Thyroid gland (tissue), 4 donors: Measurements from ENCODE around the gene ITM2A. TPM values are rescaled to one million over a fixed set of nuclear protein-coding genes. Genes with fewer than 3 reads are reported as not detected.

ENCODE experiments used
- DNase-seq, 2 donors: peaks; one replicate each; pipeline ENCODE4 v3.0.0-alpha.2; 2019
- H3K27ac ChIP-seq, 3 donors: fragments of 200-600 bp; sonication (generic); 1 replicate in 2 of 3; 2 replicates in 1 of 3; pipeline ENCODE4 v1.5.1; 2016 to 2019; ENCODE audit warnings: mild to moderate bottlenecking in 1 of 3, moderate library complexity in 1 of 3
- H3K27me3 ChIP-seq: fragments of 200-600 bp; sonication (generic); one replicate; pipeline ENCODE4 v1.5.1; 2019
- H3K36me3 ChIP-seq, 2 donors: fragments of 200-600 bp; sonication (generic); one replicate each; pipeline ENCODE4 v1.5.1; 2016 to 2019
- H3K4me1 ChIP-seq, 2 donors: fragments of 200-600 bp; sonication (generic); one replicate each; pipeline ENCODE4 v1.5.1; 2017 to 2019
- H3K4me3 ChIP-seq, 3 donors: fragments of 200-600 bp; sonication (generic); replicated peaks in 1 of 3; 1 replicate in 2 of 3; 2 replicates in 1 of 3; pipeline ENCODE4 v1.5.1; 2016; ENCODE audit warnings: mild to moderate bottlenecking in 1 of 3
- H3K9me3 ChIP-seq: fragments of 200-600 bp; sonication (generic); one replicate; pipeline ENCODE4 v1.5.1; 2017
- POLR2A ChIP-seq, 2 donors: fragments of 450-650 bp; IDR thresholded peaks; one replicate each; pipeline ENCODE4 v1.6.1; 2017; ENCODE audit warnings: antibody characterized with exemption in 2 of 2, mild to moderate bottlenecking in 2 of 2, moderate library complexity in 1 of 2
- WGBS, 2 donors: methylation state at CpG; one replicate each; pipeline ENCODE4 v1.1.5; 2017; 5-methylcytosine and 5-hydroxymethylcytosine counted together
- intact Hi-C: fragments of 100-400 bp; cut with DNase I; formaldehyde crosslinking; loops from one replicate; pipeline ENCODE4 v1.15.1; 2023
- total RNA-seq, 4 donors: library from RNA; depleted of rRNA; stranded (reverse); fragments of >200 nt; gene quantifications; one replicate each; pipeline ENCODE4 v1.2.3, GENCODE V29; 2016
- TF ChIP-seq, protein P1 (sequence below), 6 experiments: fragments of 200-600 bp in 3 of 6; fragments of 450-650 bp in 3 of 6; sonication (generic) in 3 of 6; IDR thresholded peaks; one replicate each; pipeline ENCODE4 v1.5.1; 2016 to 2019; ENCODE audit warnings: antibody characterized with exemption in 6 of 6, mild to moderate bottlenecking in 2 of 6, inconsistent platforms in 1 of 6, moderate library complexity in 1 of 6

The ITM2A gene
- total RNA-seq, 4 donors from 2014 or later: 53.9 to 91.0 (median 80.2) TPM

DNA sequence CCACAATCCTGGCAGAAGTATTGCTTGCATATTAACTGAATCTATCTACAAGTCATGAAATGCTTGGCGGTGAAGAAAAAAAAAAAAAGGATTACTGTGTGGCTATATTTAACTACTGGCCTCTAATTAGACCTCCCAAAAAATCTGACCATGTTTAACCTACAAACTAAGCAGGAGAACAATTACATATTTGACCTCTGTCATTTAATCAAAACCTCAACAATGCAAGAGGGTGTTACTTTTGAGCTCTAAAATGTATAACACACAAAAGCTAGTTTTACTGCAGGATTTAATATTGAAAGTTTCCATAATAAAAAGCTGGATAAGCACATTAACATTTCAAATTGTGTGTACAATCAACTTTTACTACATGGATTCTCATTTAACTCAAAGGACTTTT is 1.5 kb downstream of the ITM2A start:
- no peaks in the 10 kb centered on the region for H3K36me3 ChIP-seq
- H3K27ac ChIP-seq: no peak overlapping the region
- no peak for DNase-seq
- TF ChIP-seq, protein P1, sequence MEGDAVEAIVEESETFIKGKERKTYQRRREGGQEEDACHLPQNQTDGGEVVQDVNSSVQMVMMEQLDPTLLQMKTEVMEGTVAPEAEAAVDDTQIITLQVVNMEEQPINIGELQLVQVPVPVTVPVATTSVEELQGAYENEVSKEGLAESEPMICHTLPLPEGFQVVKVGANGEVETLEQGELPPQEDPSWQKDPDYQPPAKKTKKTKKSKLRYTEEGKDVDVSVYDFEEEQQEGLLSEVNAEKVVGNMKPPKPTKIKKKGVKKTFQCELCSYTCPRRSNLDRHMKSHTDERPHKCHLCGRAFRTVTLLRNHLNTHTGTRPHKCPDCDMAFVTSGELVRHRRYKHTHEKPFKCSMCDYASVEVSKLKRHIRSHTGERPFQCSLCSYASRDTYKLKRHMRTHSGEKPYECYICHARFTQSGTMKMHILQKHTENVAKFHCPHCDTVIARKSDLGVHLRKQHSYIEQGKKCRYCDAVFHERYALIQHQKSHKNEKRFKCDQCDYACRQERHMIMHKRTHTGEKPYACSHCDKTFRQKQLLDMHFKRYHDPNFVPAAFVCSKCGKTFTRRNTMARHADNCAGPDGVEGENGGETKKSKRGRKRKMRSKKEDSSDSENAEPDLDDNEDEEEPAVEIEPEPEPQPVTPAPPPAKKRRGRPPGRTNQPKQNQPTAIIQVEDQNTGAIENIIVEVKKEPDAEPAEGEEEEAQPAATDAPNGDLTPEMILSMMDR (IDR thresholded peaks at IDR 0.05): no peak
- no peak for TF ChIP-seq POLR2A (IDR thresholded peaks at IDR 0.05)
- H3K9me3 ChIP-seq: no peaks in the 10 kb centered on the region
- no peaks in the 10 kb centered on the region for H3K27me3 ChIP-seq
- WGBS, 2 donors: 50 to 72% methylated on average over 1 of the region's 1 CpG
- intact Hi-C loops: no loop called here
- H3K4me3 ChIP-seq: peak overlapping the region in 1 of 3 donors; percentile 34
- no peaks in the 10 kb centered on the region for H3K4me1 ChIP-seq

GRCh38 chrX:79364306-79364705 is 2.8 kb downstream of the ITM2A start:
- no peaks in the 10 kb centered on the region for H3K9me3 ChIP-seq
- H3K27ac ChIP-seq: no peak overlapping the region
- no peak overlapping the region for H3K4me3 ChIP-seq
- no peak for DNase-seq
- H3K4me1 ChIP-seq: no peaks in the 10 kb centered on the region
- no peaks in the 10 kb centered on the region for H3K36me3 ChIP-seq
- H3K27me3 ChIP-seq: no peaks in the 10 kb centered on the region
- intact Hi-C loops: no loop called here
- WGBS, 2 donors: 61 to 79% methylated on average over 5 of the region's 5 CpGs
- no peak for TF ChIP-seq POLR2A (IDR thresholded peaks at IDR 0.05)
- TF ChIP-seq, protein P1 (IDR thresholded peaks at IDR 0.05): no peak

- H3K27me3 ChIP-seq: no peaks in the 10 kb centered on the region
- H3K4me3 ChIP-seq: no peak overlapping the region
- DNase-seq: no peak
- intact Hi-C loops: no loop called here
- no peaks in the 10 kb centered on the region for H3K4me1 ChIP-seq
- H3K27ac ChIP-seq: no peak overlapping the region
- H3K36me3 ChIP-seq: no peaks in the 10 kb centered on the region
- WGBS, 2 donors: 80 to 85% methylated on average over 6 of the region's 6 CpGs
- TF ChIP-seq POLR2A (IDR thresholded peaks at IDR 0.05): no peak
- TF ChIP-seq, protein P1 (IDR thresholded peaks at IDR 0.05): no peak
- H3K9me3 ChIP-seq: no peaks in the 10 kb centered on the region
These were observed 5.8 kb downstream of the ITM2A start for GRCh38 chrX:79361192-79361870.

DNA sequence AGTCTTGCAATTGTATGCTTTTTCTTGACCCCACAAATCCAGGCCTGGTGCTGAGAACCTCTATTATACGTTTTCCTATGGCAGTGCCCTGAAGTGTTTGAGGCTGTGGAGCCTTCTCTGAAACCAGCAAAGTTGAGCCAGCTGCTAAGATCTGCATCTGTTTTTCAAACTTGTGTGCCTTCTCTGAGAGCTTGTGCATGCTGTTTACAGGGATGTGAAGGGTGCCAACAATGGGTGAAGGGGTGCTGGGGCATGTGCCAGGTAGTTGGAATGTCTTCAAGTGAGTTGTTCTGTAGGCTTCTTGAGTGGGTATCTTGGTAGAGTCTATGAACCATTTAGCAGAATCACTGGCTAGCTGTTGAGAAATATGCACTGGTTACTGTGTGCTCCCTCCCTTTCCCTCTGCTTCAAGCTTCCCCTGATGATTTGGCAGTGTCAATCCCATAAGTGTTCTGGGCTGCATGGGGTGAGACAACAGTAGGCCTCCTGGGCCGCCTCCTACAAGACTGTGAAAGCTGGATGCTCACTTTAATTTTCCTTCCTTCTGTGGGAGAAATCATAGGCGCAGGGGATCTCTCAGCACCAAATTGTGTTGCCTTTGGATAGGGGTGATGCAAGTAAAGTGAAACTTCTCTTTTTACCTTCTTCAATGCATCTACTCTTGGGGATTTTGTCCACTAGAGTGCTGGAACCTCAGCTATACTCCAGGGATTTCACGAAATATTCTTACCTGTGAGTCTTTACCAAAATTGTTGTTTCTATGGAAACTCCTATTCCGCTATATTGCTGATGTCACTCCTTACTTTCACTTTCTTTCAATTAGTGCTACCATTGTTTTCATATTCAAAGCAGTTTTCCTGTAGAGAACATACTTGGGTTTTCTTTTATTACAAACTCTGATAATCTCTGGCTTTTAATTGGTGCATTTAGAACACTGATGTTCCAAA is 30.0 kb downstream of the ITM2A start:
- TF ChIP-seq POLR2A (IDR thresholded peaks at IDR 0.05): no peak
- TF ChIP-seq, protein P1 (IDR thresholded peaks at IDR 0.05): no peak

DNA sequence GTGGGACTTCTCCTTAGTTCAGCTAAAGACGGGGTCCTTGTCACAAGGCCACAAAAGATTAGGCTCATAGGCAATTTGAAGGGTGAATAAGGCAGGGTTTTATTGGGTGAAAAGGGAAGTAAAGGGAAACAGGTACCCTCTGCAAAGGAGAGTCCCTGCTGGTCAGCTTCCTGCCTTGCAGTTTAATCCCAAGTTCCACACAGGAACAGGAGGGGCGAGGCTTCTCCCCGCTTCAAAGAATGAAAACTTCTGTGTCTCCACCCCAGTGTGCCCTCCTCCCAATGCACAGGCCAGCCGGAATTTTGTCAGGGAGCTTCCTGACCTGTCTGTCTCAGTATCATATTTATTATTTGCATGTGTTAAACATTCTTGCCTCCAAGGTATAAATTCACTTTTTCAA is 37.1 kb downstream of the ITM2A start:
- Histone ChIP-seq H3K27me3 (no peaks in the 10 kb centered on the region), H3K4me1 (no peaks in the 10 kb centered on the region), H3K27ac (no peak overlapping the region), H3K36me3 (no peaks in the 10 kb centered on the region), H3K9me3 (no peaks in the 10 kb centered on the region), H3K4me3 (no peak overlapping the region)
- TF ChIP-seq, protein P1 (IDR thresholded peaks at IDR 0.05): no peak
- TF ChIP-seq POLR2A (IDR thresholded peaks at IDR 0.05): no peak
- no peak for DNase-seq
- WGBS, 2 donors: 48 to 55% methylated on average over 4 of the region's 4 CpGs
- intact Hi-C loops: no loop called here

More for the DNA sequence above, 30.0 kb downstream of the ITM2A start:
- peak; percentile 22 to 40 for DNase-seq
- Histone ChIP-seq H3K4me3 (no peak overlapping the region), H3K9me3 (no peaks in the 10 kb centered on the region), H3K27ac (no peak overlapping the region), H3K36me3 (no peaks in the 10 kb centered on the region), H3K27me3 (no peaks in the 10 kb centered on the region), H3K4me1 (no peaks in the 10 kb centered on the region)
- intact Hi-C loops: no loop called here
- 73% methylated on average over 5 of the region's 5 CpGs for WGBS, 2 donors
